ENCODE data around the gene RILPL1. TPM values are rescaled to one million over a fixed set of nuclear protein-coding genes. Genes with fewer than 3 reads are reported as not detected.
"Not testable (repeated sequence)": the region's sequence is repeated elsewhere in the genome, so short reads cannot be mapped to it uniquely, and the experiment has no call there.

RILPL1 gene
- total RNA-seq, 1 donor from 2014 or later = 7.9 TPM

- TF ChIP-seq CTCF (IDR thresholded peaks at IDR 0.05; ENCODE audit: insufficient read depth, low read length, severe bottlenecking) = no peak
- Histone ChIP-seq H3K27me3 (ENCODE audit: control insufficient read depth, insufficient read depth, low read length) (no peaks in the 10 kb centered on the region), H3K4me3 (ENCODE audit: low read depth, low read length) (no peak overlapping the region), H3K36me3 (ENCODE audit: control insufficient read depth, insufficient read depth, low read length) (peaks cover 13% of the 10 kb centered on the region)
- DNase-seq (ENCODE audit: low read depth) (no peak), FAIRE-seq (no peak)
Observed at GRCh38 chr12:123516216-123516780, 17.2 kb downstream of the RILPL1 start.

- not testable (repeated sequence) for H3K27me3 ChIP-seq (ENCODE audit: control insufficient read depth, insufficient read depth, low read length); H3K4me3 ChIP-seq (ENCODE audit: low read depth, low read length); DNase-seq (ENCODE audit: low read depth); FAIRE-seq
- peaks cover 13% of the 10 kb centered on the region for H3K36me3 ChIP-seq (ENCODE audit: control insufficient read depth, insufficient read depth, low read length)
Observed at GRCh38 chr12:123514582-123515221, 18.8 kb downstream of the RILPL1 start.

GRCh38 chr12:123513805-123514204 is 19.7 kb downstream of the RILPL1 start:
- Histone ChIP-seq H3K27me3 (ENCODE audit: control insufficient read depth, insufficient read depth, low read length) (no peaks in the 10 kb centered on the region), H3K4me3 (ENCODE audit: low read depth, low read length) (no peak overlapping the region), H3K36me3 (ENCODE audit: control insufficient read depth, insufficient read depth, low read length) (peaks cover 13% of the 10 kb centered on the region)
- FAIRE-seq (no peak), DNase-seq (ENCODE audit: low read depth) (no peak)
- no peak for TF ChIP-seq CTCF (IDR thresholded peaks at IDR 0.05; ENCODE audit: insufficient read depth, low read length, severe bottlenecking)

- no peak overlapping the region for H3K4me3 ChIP-seq (ENCODE audit: low read depth, low read length)
- FAIRE-seq (no peak), DNase-seq (ENCODE audit: low read depth) (peak; percentile 18)
- no peaks in the 10 kb centered on the region for H3K27me3 ChIP-seq (ENCODE audit: control insufficient read depth, insufficient read depth, low read length)
- no peak for TF ChIP-seq CTCF (IDR thresholded peaks at IDR 0.05; ENCODE audit: insufficient read depth, low read length, severe bottlenecking)
- H3K36me3 ChIP-seq (ENCODE audit: control insufficient read depth, insufficient read depth, low read length) = peaks cover 13% of the 10 kb centered on the region
Observed at GRCh38 chr12:123512838-123513665, 20.5 kb downstream of the RILPL1 start.

GRCh38 chr12:123506843-123507236 is 26.7 kb downstream of the RILPL1 start:
- DNase-seq (ENCODE audit: low read depth) (no peak), FAIRE-seq (no peak)
- no peak for TF ChIP-seq CTCF (IDR thresholded peaks at IDR 0.05; ENCODE audit: insufficient read depth, low read length, severe bottlenecking)
- no peak overlapping the region for H3K4me3 ChIP-seq (ENCODE audit: low read depth, low read length)
- H3K27me3 ChIP-seq (ENCODE audit: control insufficient read depth, insufficient read depth, low read length) = no peaks in the 10 kb centered on the region
- peaks cover 14% of the 10 kb centered on the region for H3K36me3 ChIP-seq (ENCODE audit: control insufficient read depth, insufficient read depth, low read length)
